Loucy (cell line): ENCODE measurements around the gene SARNP.

Experiments
- H2AFZ ChIP-seq: fragments of 200-600 bp; sonication (generic); 2 replicates; pipeline ENCODE4 v1.6.0; 2016; ENCODE audit warnings: antibody characterized with exemption, mild to moderate bottlenecking, low read length, moderate library complexity
- H3F3A ChIP-seq: fragments of 200-600 bp; 2 replicates; pipeline ENCODE4 v1.6.0; 2016; ENCODE audit warnings: antibody characterized with exemption, low read depth, mild to moderate bottlenecking
- H3K27me3 ChIP-seq: fragments of 200-600 bp; sonication (generic); 2 replicates; pipeline ENCODE4 v1.6.1; 2014; ENCODE audit warnings: low read length, mild to moderate bottlenecking; ENCODE audit not compliant: insufficient read depth, poor library complexity, severe bottlenecking
- H3K36me3 ChIP-seq: fragments of 200-600 bp; sonication (generic); 2 replicates; pipeline ENCODE4 v1.6.1; 2016; ENCODE audit warnings: low read length; ENCODE audit not compliant: insufficient read depth
- H3K4me1 ChIP-seq: fragments of 200-600 bp; sonication (generic); 2 replicates; pipeline ENCODE4 v1.5.1; 2014; ENCODE audit warnings: low read length, mild to moderate bottlenecking; ENCODE audit not compliant: insufficient read depth, poor library complexity, severe bottlenecking
- H3K4me2 ChIP-seq: fragments of 200-600 bp; sonication (generic); 2 replicates; pipeline ENCODE4 v1.6.0; 2014; ENCODE audit warnings: antibody characterized with exemption, low read length, low read depth, mild to moderate bottlenecking; ENCODE audit not compliant: poor library complexity, severe bottlenecking
- H3K4me3 ChIP-seq: fragments of 200-600 bp; sonication (generic); 2 replicates; pipeline ENCODE4 v1.5.1; 2014; ENCODE audit warnings: low read length, mild to moderate bottlenecking, mixed read lengths; ENCODE audit not compliant: poor library complexity, severe bottlenecking
- H3K79me2 ChIP-seq: fragments of 200-600 bp; sonication (generic); 2 replicates; pipeline ENCODE4 v1.6.1; 2014; ENCODE audit warnings: low read length; ENCODE audit not compliant: insufficient read depth
- H3K9ac ChIP-seq: fragments of 200-600 bp; sonication (generic); 2 replicates; pipeline ENCODE4 v1.6.0; 2014; ENCODE audit warnings: mild to moderate bottlenecking, low read depth, low read length, moderate library complexity; ENCODE audit not compliant: poor library complexity, severe bottlenecking
- H3K9me2 ChIP-seq: fragments of 200-600 bp; sonication (generic); replicated peaks from 2 replicates; pipeline ENCODE4 v1.6.1; 2016; ENCODE audit warnings: low read depth, low read length, mixed read lengths
- H3K9me3 ChIP-seq: fragments of 200-600 bp; sonication (generic); 2 replicates; pipeline ENCODE4 v1.6.1; 2014; ENCODE audit warnings: mild to moderate bottlenecking, antibody characterized with exemption, low read length, low read depth; ENCODE audit not compliant: insufficient read depth
- H4K20me1 ChIP-seq: fragments of 200-600 bp; sonication (generic); 2 replicates; pipeline ENCODE4 v1.6.0; 2014; ENCODE audit warnings: antibody characterized with exemption, low read length, mild to moderate bottlenecking; ENCODE audit not compliant: insufficient read depth, poor library complexity, severe bottlenecking
- EZH2phosphoT487 ChIP-seq: fragments of 200-600 bp; IDR thresholded peaks from 2 replicates; pipeline ENCODE4 v1.6.1; 2018; ENCODE audit warnings: antibody characterized with exemption, mild to moderate bottlenecking, moderate library complexity, borderline replicate concordance
- TF ChIP-seq, protein P1 (sequence below): fragments of 200-600 bp; sonication (generic); conservative IDR thresholded peaks from 2 replicates; pipeline ENCODE4 v1.5.1; 2014; ENCODE audit warnings: mild to moderate bottlenecking, antibody characterized with exemption, low read length

The SARNP gene

GRCh38 chr12:55746913-55747231 lies 70.7 kb downstream of the SARNP start:
- Histone ChIP-seq H3F3A (peaks cover 3% of the 10 kb centered on the region; the same call in 1 of the 2 replicates), H3K27me3 (no peaks in the 10 kb centered on the region), H3K9ac (peak overlapping the region; percentile 86), H3K79me2 (peaks cover 54% of the 10 kb centered on the region), H4K20me1 (peaks cover 46% of the 10 kb centered on the region), H3K9me2 (no peaks in the 10 kb centered on the region), H3K4me2 (peak overlapping the region; percentile 94), H3K4me1 (peaks cover 38% of the 10 kb centered on the region), H3K36me3 (peaks cover 40% of the 10 kb centered on the region; the same call in 1 of the 2 replicates), H2AFZ (no peak overlapping the region), H3K9me3 (no peaks in the 10 kb centered on the region), H3K4me3 (peak overlapping the region; percentile 85)
- TF ChIP-seq, protein P1, sequence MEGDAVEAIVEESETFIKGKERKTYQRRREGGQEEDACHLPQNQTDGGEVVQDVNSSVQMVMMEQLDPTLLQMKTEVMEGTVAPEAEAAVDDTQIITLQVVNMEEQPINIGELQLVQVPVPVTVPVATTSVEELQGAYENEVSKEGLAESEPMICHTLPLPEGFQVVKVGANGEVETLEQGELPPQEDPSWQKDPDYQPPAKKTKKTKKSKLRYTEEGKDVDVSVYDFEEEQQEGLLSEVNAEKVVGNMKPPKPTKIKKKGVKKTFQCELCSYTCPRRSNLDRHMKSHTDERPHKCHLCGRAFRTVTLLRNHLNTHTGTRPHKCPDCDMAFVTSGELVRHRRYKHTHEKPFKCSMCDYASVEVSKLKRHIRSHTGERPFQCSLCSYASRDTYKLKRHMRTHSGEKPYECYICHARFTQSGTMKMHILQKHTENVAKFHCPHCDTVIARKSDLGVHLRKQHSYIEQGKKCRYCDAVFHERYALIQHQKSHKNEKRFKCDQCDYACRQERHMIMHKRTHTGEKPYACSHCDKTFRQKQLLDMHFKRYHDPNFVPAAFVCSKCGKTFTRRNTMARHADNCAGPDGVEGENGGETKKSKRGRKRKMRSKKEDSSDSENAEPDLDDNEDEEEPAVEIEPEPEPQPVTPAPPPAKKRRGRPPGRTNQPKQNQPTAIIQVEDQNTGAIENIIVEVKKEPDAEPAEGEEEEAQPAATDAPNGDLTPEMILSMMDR, result no peak
- TF ChIP-seq EZH2phosphoT487, result no peak

DNA sequence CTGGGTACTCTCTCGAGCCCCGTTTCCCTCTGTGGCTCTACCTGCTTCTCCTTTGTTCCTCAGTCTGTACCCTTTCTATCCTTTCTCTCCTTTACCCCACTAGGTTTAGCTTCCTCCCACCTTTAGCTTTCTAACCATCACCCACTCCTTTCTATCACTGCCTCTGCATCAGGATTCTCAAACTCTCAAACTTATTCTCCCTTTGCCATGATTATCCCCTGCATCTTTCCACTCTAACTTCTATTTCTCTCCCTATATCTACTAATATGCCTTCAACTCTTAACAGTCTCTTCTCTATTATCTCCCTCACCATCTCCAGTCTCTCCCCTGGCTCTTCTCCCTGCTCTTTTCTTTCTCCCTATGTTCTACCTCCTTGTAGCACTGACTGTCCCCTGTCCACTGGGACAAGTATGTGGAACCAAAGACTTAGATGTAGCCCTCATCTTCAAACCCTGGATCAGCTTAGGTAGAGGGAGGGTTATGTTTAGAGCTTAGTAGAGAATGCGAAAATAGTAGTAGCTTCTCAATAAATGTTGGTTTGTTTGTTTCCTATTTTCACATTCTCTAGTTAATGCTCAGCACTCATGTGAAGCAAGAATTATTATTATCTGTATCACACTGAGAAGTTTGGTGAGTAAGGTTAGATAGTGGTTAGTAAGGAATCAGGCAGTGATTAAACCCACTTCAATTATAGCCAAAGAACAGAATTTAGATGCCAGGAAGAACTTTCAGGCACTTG lies 71.2 kb downstream of the SARNP start:
- Histone ChIP-seq H3K4me3 (peak overlapping the region; percentile 85), H3F3A (peaks cover 3% of the 10 kb centered on the region; the same call in 1 of the 2 replicates), H3K36me3 (peaks cover 35% of the 10 kb centered on the region; the same call in 1 of the 2 replicates), H3K27me3 (no peaks in the 10 kb centered on the region), H3K9ac (peak overlapping the region; percentile 86), H3K4me2 (peak overlapping the region; percentile 94), H3K4me1 (peaks cover 40% of the 10 kb centered on the region), H3K9me3 (no peaks in the 10 kb centered on the region), H3K79me2 (peaks cover 51% of the 10 kb centered on the region), H4K20me1 (peaks cover 46% of the 10 kb centered on the region), H3K9me2 (no peaks in the 10 kb centered on the region), H2AFZ (no peak overlapping the region)
- TF ChIP-seq, protein P1, result 0 out of 2 replicates have a peak, but pooled peaks have one; percentile 22
- TF ChIP-seq EZH2phosphoT487, result no peak

DNA sequence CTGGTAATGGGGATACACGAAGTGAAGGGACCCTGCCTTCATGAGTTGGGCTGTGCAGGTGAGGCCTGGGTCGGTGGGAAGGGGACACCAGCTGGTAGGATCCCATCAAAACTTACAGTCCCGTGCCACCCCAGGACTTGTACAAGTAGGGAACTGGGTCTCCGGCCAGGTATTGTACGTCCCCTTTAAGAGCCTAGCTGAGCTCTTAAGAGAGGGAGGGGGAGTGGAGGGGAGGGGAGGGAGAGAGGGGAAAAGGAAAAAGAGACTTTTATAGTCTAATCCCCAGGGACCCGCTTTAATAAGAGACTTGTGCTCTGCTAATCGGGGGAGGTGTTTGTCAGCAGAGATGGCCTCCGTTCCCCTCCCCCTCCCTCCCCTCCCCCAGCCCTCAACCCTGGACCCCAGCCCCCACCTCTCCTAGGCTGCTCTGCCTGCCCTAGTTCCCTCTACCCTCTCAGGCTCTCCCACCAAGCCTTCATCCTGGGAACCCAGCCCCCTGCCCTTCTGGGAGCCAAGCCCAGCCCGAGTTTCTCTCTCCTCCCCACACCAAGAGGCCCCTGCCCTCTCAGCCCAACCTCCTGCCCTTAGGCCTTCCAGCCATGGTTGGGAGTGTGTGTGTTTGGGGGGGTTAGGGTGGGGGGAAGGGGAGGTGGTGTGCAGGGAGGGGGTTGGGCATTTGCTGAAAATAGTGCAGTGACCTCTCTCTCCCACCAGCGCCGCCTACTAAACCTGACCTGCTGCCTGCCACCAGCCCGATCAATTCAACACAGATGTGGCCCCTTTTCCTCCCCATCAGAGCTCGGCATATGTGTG lies 72.0 kb downstream of the SARNP start:
- TF ChIP-seq, protein P1, result no peak
- no peak for TF ChIP-seq EZH2phosphoT487
- H3K9ac ChIP-seq, result peak overlapping the region; percentile 86

More for the DNA sequence above, 72.0 kb downstream of the SARNP start:
- Histone ChIP-seq H3K4me3 (peak overlapping the region; percentile 85), H4K20me1 (peaks cover 44% of the 10 kb centered on the region), H3K36me3 (peaks cover 27% of the 10 kb centered on the region; the same call in 1 of the 2 replicates), H2AFZ (no peak overlapping the region), H3K27me3 (no peaks in the 10 kb centered on the region), H3K4me2 (peak overlapping the region; percentile 94), H3K4me1 (peaks cover 40% of the 10 kb centered on the region), H3F3A (peaks cover 3% of the 10 kb centered on the region; the same call in 1 of the 2 replicates), H3K79me2 (peaks cover 51% of the 10 kb centered on the region), H3K9me2 (no peaks in the 10 kb centered on the region), H3K9me3 (no peaks in the 10 kb centered on the region)
